Lower leg skin (tissue), 3 donors: ENCODE results near the gene CDON.

ENCODE experiments used
- POLR2A ChIP-seq, 2 donors: fragments of 450-650 bp; IDR thresholded peaks; one replicate each; pipeline ENCODE4 v1.6.1; 2016 to 2017; ENCODE audit warnings: antibody characterized with exemption in 2 of 2, mild to moderate bottlenecking in 1 of 2, moderate library complexity in 1 of 2
- TF ChIP-seq, protein P1 (sequence below), 3 donors: fragments of 450-650 bp; IDR thresholded peaks; one replicate each; pipeline ENCODE4 v1.5.1; 2016; ENCODE audit warnings: antibody characterized with exemption in 3 of 3, mild to moderate bottlenecking in 3 of 3, moderate library complexity in 2 of 3

GRCh38 chr11:125967515-125967914 is 95.2 kb downstream of the CDON start:
- TF ChIP-seq, protein P1, sequence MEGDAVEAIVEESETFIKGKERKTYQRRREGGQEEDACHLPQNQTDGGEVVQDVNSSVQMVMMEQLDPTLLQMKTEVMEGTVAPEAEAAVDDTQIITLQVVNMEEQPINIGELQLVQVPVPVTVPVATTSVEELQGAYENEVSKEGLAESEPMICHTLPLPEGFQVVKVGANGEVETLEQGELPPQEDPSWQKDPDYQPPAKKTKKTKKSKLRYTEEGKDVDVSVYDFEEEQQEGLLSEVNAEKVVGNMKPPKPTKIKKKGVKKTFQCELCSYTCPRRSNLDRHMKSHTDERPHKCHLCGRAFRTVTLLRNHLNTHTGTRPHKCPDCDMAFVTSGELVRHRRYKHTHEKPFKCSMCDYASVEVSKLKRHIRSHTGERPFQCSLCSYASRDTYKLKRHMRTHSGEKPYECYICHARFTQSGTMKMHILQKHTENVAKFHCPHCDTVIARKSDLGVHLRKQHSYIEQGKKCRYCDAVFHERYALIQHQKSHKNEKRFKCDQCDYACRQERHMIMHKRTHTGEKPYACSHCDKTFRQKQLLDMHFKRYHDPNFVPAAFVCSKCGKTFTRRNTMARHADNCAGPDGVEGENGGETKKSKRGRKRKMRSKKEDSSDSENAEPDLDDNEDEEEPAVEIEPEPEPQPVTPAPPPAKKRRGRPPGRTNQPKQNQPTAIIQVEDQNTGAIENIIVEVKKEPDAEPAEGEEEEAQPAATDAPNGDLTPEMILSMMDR (IDR thresholded peaks at IDR 0.05): no peak
- TF ChIP-seq POLR2A (IDR thresholded peaks at IDR 0.05): no peak
